Calu3 (cell line): ENCODE data around the gene SRCAP. TPM values are rescaled to one million over a fixed set of nuclear protein-coding genes. Genes with fewer than 3 reads are reported as not detected.

Source experiments
- BruUV-seq: library from RNA; stranded (reverse); fragments of 400-500 nt; replicated peaks from 2 replicates; lab custom pipeline; 2021; lab: Mats Ljungman, UMichigan
- CTCF ChIA-PET: fragments of 300-600 bp; sonication (Branson Sonifier 250); formaldehyde crosslinking; loops from one replicate; lab custom pipeline; 2022; ENCODE audit warnings: antibody characterized with exemption; lab: Charles Lee
- DNase-seq: peaks from one replicate; pipeline ENCODE4 v3.0.0; 2022
- H3K27ac Mint-ChIP-seq: one replicate; pipeline ENCODE4 v1.8.0; 2022; ENCODE audit warnings: mixed read lengths; ENCODE audit not compliant: unreplicated experiment
- H3K27me3 Mint-ChIP-seq: one replicate; pipeline ENCODE4 v1.8.0; 2022; ENCODE audit warnings: mixed read lengths; ENCODE audit not compliant: unreplicated experiment
- H3K36me3 Mint-ChIP-seq: one replicate; pipeline ENCODE4 v1.8.0; 2022; ENCODE audit warnings: mild to moderate bottlenecking, moderate library complexity, mixed read lengths; ENCODE audit not compliant: insufficient read depth, unreplicated experiment
- H3K4me1 Mint-ChIP-seq: one replicate; pipeline ENCODE4 v1.8.0; 2022; ENCODE audit warnings: mild to moderate bottlenecking, low read depth, mixed read lengths; ENCODE audit not compliant: unreplicated experiment
- H3K4me3 Mint-ChIP-seq: one replicate; pipeline ENCODE4 v1.8.0; 2022; ENCODE audit warnings: mild to moderate bottlenecking, low read depth, moderate library complexity, mixed read lengths; ENCODE audit not compliant: unreplicated experiment
- H3K9me3 Mint-ChIP-seq: one replicate; pipeline ENCODE4 v1.8.0; 2022; ENCODE audit warnings: low read depth, mixed read lengths; ENCODE audit not compliant: unreplicated experiment
- intact Hi-C: fragments of 100-400 bp; cut with micrococcal nuclease; formaldehyde crosslinking; loops from one replicate; pipeline ENCODE4 v1.10.0; 2022; ENCODE audit not compliant: unreplicated experiment
- total RNA-seq: library from RNA; stranded (reverse); gene quantifications from 2 replicates; pipeline ENCODE4 v1.2.3, GENCODE V29; 2022
- TF ChIP-seq, protein P1 (sequence below): fragments of 200-600 bp; IDR thresholded peaks from one replicate; pipeline ENCODE4 v1.8.0; 2022; ENCODE audit warnings: antibody characterized with exemption; ENCODE audit not compliant: unreplicated experiment

The SRCAP gene
- total RNA-seq, 1 experiment from 2014 or later, result 84.6 TPM

DNA sequence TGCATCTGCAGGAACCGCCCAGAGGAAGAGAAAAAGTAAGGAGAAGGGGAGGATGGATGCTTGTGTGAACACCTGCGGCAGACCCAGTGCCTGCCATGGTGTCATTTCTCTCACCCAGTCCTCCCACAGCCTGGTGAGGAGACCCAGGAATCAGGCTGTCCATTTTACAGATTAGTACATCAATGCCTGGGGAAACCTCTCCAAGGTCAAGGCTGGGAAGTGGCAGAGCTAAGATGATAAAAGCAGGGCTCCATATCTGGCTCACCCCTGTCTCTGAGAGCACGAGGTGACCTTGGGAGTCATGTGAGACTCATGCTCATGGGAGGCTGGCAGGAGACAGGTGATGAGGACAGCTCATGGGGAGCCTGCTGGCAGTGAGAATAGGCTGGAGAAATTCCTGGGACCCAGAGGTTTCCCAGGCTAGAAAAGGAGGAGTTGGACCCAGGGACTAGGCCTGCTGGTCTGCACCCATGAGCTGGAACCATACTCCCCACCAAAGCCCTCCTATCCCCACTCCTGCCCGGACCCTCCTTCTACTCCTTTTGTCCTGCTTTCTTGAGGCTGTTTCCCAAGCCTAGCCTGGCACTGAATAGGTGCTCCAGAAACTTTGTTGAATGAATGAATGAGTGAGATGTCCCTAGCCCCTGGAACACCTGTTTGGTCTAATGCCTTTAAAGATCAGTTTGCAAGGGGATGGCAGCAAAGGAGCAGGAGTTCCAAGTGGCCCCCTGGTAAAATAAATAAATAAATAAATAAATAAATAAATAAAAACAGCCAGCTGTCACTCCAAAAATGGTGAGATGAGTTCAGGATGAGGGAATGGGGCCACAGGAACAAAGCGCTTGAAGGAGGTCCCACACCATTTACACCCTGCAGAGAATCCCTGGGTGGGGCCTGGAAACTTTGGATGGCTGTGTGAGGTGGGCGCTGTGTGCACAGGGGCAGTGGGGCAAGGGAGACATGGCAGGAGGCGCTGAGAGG is 86.4 kb downstream of the SRCAP start:
- CTCF ChIA-PET, result interaction anchor here (0.8 to 0.9 kb wide), 2 partner anchors 20 to 157 kb away, joined by 3 read pairs; no protein-coding TSS in a partner anchor
- TF ChIP-seq, protein P1, sequence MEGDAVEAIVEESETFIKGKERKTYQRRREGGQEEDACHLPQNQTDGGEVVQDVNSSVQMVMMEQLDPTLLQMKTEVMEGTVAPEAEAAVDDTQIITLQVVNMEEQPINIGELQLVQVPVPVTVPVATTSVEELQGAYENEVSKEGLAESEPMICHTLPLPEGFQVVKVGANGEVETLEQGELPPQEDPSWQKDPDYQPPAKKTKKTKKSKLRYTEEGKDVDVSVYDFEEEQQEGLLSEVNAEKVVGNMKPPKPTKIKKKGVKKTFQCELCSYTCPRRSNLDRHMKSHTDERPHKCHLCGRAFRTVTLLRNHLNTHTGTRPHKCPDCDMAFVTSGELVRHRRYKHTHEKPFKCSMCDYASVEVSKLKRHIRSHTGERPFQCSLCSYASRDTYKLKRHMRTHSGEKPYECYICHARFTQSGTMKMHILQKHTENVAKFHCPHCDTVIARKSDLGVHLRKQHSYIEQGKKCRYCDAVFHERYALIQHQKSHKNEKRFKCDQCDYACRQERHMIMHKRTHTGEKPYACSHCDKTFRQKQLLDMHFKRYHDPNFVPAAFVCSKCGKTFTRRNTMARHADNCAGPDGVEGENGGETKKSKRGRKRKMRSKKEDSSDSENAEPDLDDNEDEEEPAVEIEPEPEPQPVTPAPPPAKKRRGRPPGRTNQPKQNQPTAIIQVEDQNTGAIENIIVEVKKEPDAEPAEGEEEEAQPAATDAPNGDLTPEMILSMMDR, result no peak
- Mint-ChIP-seq H3K27me3 (no peaks in the 10 kb centered on the region), H3K4me1 (peaks cover 23% of the 10 kb centered on the region), H3K9me3 (no peaks in the 10 kb centered on the region), H3K36me3 (peaks cover 58% of the 10 kb centered on the region), H3K27ac (peak overlapping the region; percentile 73), H3K4me3 (peak overlapping the region; percentile 88)
- BruUV-seq, result TSS peak; percentile 41
- no peak for DNase-seq
- intact Hi-C loops, result loop anchor here (2.0 to 5.0 kb wide), 2 partner anchors 19 to 92 kb away; no protein-coding TSS in a partner anchor

DNA sequence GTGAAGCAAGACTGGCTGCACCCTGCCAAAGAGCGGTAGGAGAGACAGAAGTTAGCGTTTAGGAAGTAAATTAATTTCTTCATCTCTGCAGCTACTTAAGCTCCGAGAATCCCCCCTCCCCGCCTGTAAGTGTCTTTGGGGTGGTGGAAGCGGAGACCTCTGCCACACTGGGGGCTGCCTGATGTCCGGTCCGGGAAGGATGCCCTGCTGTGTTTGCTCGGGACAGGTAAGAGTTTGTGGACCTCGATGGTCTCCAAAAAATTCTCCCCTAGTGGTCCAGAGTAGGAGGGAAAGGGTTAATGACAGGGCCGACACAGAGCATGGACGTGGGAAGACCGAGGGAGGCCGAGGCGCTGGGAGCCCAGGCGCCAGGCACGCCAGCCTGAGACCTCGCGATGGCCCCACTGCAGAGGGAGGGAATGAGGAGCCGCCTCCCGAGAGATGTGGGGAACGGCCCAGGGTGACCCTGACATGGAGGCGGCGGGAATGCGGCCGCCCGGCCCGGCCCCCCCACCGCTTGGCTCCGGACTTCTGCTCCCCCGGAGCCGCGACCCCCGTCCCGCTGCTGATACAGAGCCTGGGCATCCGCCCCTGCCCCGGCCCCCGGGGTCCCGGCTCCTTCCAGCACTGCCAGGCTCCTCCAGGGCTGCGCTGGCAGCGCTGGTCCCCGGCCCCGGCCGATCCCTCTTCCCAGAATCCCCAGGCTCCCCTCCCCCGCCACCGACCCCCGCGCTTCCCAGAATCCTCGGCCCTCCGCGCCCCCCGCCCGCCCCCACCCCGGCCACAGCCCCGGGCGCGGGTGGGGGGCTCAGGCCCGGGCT is 87.4 kb downstream of the SRCAP start:
- Mint-ChIP-seq H3K27me3 (no peaks in the 10 kb centered on the region), H3K4me3 (peak overlapping the region; percentile 88), H3K9me3 (no peaks in the 10 kb centered on the region), H3K4me1 (peaks cover 23% of the 10 kb centered on the region), H3K27ac (peak overlapping the region; percentile 73), H3K36me3 (peaks cover 56% of the 10 kb centered on the region)
- no TSS peak for BruUV-seq
- TF ChIP-seq, protein P1, result no peak
- CTCF ChIA-PET, result interaction anchor here (0.6 to 2.5 kb wide), 4 partner anchors 10 to 886 kb away, joined by 3 to 14 read pairs (median 4); partner anchors contain the start of gene ASPHD1
- peak; percentile 66 for DNase-seq
- intact Hi-C loops, result loop anchor here (2.0 to 5.0 kb wide), 2 partner anchors 18 to 91 kb away; no protein-coding TSS in a partner anchor

DNA sequence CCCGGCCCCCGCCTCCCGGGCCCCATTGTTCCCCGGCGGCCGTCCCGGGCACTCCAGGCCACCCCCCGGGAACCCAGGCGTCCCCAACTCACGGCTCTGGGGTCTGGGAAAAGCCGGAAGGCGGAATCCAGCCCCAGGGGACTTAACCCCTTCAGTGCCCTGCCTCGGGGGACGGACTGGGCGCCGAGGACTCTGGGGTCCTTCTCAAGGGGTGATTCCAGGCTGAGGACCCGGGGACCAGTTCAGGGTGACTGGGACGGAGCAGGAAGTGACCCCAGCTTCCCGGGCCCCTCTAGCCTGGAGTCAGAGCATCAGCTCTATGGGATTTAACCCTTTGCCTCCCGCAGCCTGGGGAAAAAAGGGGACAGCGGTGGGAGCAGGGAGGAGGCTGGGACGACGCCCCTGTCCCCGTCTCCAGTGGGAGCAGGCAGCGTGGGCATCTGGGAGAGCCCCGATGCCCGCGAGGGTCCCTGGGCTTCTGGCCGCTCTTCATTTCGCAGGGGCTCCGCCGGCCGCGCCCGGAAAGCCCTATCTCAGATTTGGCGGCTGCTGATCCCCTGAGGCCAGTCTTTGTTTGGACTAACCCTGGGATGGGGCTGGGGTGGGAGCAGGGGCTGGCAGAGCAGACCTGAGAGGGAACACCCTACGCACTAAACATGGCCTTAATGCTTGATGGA is 88.1 kb downstream of the SRCAP start, which contains the start of gene ZNF629:
Gene ZNF629 (minus strand): TSS at position 270 of the 677 bp plus-strand sequence. CDS start 2,723 bp downstream, outside the sequence.
- TF ChIP-seq, protein P1, result no peak
- BruUV-seq, result no TSS peak
- Mint-ChIP-seq H3K27me3 (no peaks in the 10 kb centered on the region), H3K4me1 (peaks cover 23% of the 10 kb centered on the region), H3K36me3 (peaks cover 48% of the 10 kb centered on the region), H3K9me3 (no peaks in the 10 kb centered on the region), H3K4me3 (peak within 1 kb of the TSS; percentile 88), H3K27ac (peak within 1 kb of the TSS; percentile 87)
- DNase-seq, result peak; percentile 78
- intact Hi-C loops, result loop anchor here (2.0 to 5.0 kb wide), 2 partner anchors 18 to 90 kb away; no protein-coding TSS in a partner anchor
- CTCF ChIA-PET, result interaction anchor here (0.6 to 2.5 kb wide), 4 partner anchors 9 to 886 kb away, joined by 3 to 14 read pairs (median 4); partner anchors contain the start of gene ASPHD1
